Fibroblast of skin of back (primary cell): Measurements from ENCODE around the gene RIPK4.

ENCODE experiments used
- DNase-seq: peaks from one replicate; pipeline ENCODE4 v3.0.0-alpha.2; 2013

Gene RIPK4

GRCh38 chr21:41691205-41692184 is 75.4 kb downstream of the RIPK4 start:
- no peak for DNase-seq
